Measurements from ENCODE around the gene GIT1. TPM values are rescaled to one million over a fixed set of nuclear protein-coding genes. Genes with fewer than 3 reads are reported as not detected.

GIT1 gene
- total and polyA plus RNA-seq, 2 of the 13 experiments (the other 11 are each of a cell fraction or from before 2014, with no cell fraction given): 14.2 to 30.8 TPM

DNA sequence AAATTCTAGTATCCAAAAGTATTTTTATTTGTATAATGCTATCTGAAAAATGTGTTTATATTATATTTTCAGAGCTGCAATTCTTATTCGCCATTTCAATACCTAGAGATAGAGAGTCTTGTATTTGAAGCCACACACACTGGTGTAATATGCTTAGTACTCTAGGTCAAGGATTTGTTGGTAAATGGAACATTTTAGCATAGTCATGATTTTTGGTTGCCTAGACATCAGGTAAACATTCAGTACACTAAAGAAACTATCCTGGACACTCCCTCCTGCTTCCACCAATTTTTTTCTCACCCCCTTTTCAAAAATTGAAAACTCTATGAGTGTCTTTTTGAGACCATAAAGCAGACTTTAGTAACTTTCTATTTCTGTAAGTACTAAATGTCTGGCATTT lies 43.4 kb downstream of the GIT1 start:
- ChIA-PET CTCF (ENCODE audit: low intra/inter-chr PET ratio, low total read pairs) (no interaction called here), POLR2A (no interaction called here)
- H3K4me3 ChIP-seq (replicated peaks in 1 of 3; ENCODE audit: insufficient read depth in 1 of 3, low read depth in 2 of 3, low read length in 3 of 3): no peak overlapping the region
- intact Hi-C loops (cut with micrococcal nuclease; ENCODE audit: unreplicated experiment): no loop called here
- no peaks in the 10 kb centered on the region; the same call in 1 of the 2 replicates for H4K20me1 ChIP-seq (ENCODE audit: insufficient read depth, low read length)
- H3K36me3 ChIP-seq (replicated peaks in 1 of 2; ENCODE audit: control insufficient read depth in 1 of 2, insufficient read depth in 2 of 2, low read length in 2 of 2): peaks cover 7 to 14% of the 10 kb centered on the region in 2 experiments; a peak in 4 of 5 replicates
- BruUV-seq (replicated peaks): no TSS peak
- no peaks in the 10 kb centered on the region for H3K9me3 ChIP-seq (ENCODE audit: low read length)
- ATAC-seq (no peak), DNase-seq (ENCODE audit: low spot score) (no peak), FAIRE-seq (no peak)
- no peak overlapping the region for H3K4me2 ChIP-seq (ENCODE audit: low read depth, low read length)
- no peak overlapping the region for H3K9ac ChIP-seq (ENCODE audit: insufficient read depth, low read depth, low read length)
- H3K4me1 ChIP-seq (ENCODE audit: insufficient read depth, low read length): no peaks in the 10 kb centered on the region
- in situ Hi-C loops (cut with HindIII; ENCODE audit: extremely low pct_ligation_motif_present, low pct_unique_long_range_greater_than_20kb): no loop called here
- H3K27ac ChIP-seq (ENCODE audit: extremely low read length, insufficient read depth, low read length): no peak overlapping the region
- H3K27me3 ChIP-seq (ENCODE audit: control insufficient read depth in 1 of 2, insufficient read depth in 2 of 2, low read length in 2 of 2): no peaks in the 10 kb centered on the region
- no peaks in the 10 kb centered on the region for H3K79me2 ChIP-seq (ENCODE audit: insufficient read depth, low read length)
- H2AFZ ChIP-seq (ENCODE audit: low read length): no peak overlapping the region
- TF ChIP-seq HMG20B (CRISPR knock-in tag; conservative IDR thresholded peaks at IDR 0.05) (no peak), NFE2L2 (IDR thresholded peaks at IDR 0.05; ENCODE audit: low read length) (peak; percentile 80), ZNF598 (CRISPR knock-in tag; IDR thresholded peaks at IDR 0.05; ENCODE audit: borderline replicate concordance) (no peak), NR0B2 (CRISPR knock-in tag; IDR thresholded peaks at IDR 0.05) (no peak), MAFF (IDR thresholded peaks at IDR 0.05; ENCODE audit: low read depth, low read length) (peak; percentile 46; the same call in 1 of the 2 replicates), RNF219 (CRISPR knock-in tag; IDR thresholded peaks at IDR 0.05) (no peak), RFX1 (IDR thresholded peaks at IDR 0.05) (0 out of 2 replicates have a peak, but pooled peaks have one; percentile 17), MAFK (conservative IDR thresholded peaks at IDR 0.05 in 1 of 2, IDR thresholded peaks at IDR 0.05 in 1 of 2; ENCODE audit: low read length in 2 of 2) (peak; percentile 65 to 70)
- whole genome bisulfite sequencing (ENCODE audit: low lambda C conversion rate): 94% methylated on average over 1 of the region's 1 CpG
